ENCODE measurements around the gene CST5.

DNA sequence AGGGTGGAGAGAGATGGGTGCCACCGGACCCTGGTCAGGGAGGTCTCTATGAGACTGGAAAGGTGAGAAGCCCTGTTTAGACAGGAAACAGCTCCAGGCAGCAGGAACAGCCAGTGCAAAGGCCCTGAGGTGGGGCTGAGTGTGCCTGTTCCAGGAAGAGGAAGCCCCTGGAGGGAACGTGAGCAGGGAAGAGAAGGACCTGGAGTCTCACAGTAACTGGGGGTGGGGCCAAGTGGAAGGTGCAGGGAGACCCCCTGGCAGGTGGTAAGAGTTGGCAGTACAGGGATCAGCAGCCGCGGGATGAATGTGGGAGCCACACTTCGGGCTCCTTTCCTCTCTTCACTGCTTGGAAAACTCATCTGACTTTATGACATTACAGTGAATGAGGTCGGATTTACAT, 43.8 kb upstream of the CST5 start:
- TF ChIP-seq, protein P1, sequence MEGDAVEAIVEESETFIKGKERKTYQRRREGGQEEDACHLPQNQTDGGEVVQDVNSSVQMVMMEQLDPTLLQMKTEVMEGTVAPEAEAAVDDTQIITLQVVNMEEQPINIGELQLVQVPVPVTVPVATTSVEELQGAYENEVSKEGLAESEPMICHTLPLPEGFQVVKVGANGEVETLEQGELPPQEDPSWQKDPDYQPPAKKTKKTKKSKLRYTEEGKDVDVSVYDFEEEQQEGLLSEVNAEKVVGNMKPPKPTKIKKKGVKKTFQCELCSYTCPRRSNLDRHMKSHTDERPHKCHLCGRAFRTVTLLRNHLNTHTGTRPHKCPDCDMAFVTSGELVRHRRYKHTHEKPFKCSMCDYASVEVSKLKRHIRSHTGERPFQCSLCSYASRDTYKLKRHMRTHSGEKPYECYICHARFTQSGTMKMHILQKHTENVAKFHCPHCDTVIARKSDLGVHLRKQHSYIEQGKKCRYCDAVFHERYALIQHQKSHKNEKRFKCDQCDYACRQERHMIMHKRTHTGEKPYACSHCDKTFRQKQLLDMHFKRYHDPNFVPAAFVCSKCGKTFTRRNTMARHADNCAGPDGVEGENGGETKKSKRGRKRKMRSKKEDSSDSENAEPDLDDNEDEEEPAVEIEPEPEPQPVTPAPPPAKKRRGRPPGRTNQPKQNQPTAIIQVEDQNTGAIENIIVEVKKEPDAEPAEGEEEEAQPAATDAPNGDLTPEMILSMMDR (IDR thresholded peaks at IDR 0.05) = no peak
- TF ChIP-seq POLR2A (IDR thresholded peaks at IDR 0.05) = no peak
